ENCODE data around the gene SLC25A33. TPM values are rescaled to one million over a fixed set of nuclear protein-coding genes. Genes with fewer than 3 reads are reported as not detected.
A peak's percentile ranks its signal among the peaks of the same experiment; 100 is the strongest.
"Not testable (repeated sequence)": the region's sequence is repeated elsewhere in the genome, so short reads cannot be mapped to it uniquely, and the experiment has no call there.

Gene SLC25A33
- total RNA-seq, 2 donors from 2014 or later, result 7.2 to 8.8 TPM

DNA sequence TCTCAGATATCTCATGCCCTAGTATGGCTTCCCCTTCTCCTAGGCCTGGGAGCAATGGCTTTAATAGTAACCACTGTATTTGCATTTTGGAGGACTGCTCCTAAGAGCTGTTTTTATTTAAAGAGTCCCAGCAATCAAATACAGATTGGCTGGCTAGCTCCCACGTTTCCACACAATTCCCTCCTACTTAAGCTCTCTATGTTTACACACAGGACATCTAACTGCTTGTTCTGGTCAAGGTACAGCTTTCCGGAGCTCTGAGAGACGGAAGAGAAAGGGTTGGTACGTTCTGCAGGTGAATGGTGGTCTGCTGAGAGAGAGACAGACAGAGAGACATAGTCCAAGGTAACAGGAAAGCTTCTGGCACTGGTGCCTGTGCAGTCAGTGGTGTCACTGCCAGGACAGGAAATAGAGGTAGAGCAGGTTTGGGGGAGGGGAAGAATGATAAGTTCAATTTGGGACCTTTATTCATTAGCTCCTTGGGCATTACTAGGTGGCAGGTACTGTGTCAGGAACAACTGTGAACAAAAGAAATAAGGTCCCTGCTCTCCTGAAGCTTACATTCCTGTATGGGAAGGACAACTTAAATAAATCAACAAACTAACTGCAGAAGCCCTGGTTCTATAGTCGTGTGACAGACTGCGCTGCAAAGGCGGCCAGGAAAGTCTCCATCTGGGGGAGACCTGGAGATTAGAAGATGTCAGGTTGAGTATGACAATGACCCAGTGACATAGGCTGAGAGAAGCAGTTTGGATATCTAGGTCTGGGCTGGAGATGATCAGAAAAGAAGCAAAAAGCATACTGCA, 1.2 kb upstream of the SLC25A33 start:
- ATAC-seq (no peak), DNase-seq (no peak)
- intact Hi-C loops (cut with DNase I), result no loop called here

GRCh38 chr1:9538669-9539164, 548 bp upstream of the SLC25A33 start:
- intact Hi-C loops (cut with DNase I), result no loop called here
- no peak for DNase-seq
- no peak for ATAC-seq

GRCh38 chr1:9539829-9540550, 725 bp downstream of the SLC25A33 start:
- ATAC-seq (peak; percentile 61), DNase-seq (peak; percentile 66)
- intact Hi-C loops (cut with DNase I), result no loop called here

- intact Hi-C loops (cut with DNase I), result no loop called here
- DNase-seq, result no peak
- ATAC-seq, result no peak
These were observed 3.2 kb downstream of the SLC25A33 start for GRCh38 chr1:9542430-9542829.

DNA sequence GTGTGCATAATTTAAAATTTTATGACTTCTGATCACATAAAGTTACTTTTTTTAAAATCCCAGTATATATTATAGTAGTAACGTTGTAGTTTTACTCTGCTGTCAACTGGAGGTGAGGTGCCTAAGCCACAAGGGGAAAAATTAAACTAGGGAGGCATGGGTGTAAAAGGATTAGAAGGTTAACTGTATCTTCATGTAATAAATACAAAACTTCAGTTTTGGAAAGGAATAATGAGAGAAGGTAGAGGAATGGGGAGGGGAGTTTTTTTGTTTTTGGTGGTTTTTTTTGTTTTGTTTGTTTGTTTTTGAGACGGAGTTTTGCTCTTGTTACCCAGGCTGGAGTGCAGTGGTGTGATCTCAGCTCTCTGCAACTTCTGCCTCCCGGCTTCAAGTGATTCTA, 5.7 kb downstream of the SLC25A33 start:
- DNase-seq, result no peak
- ATAC-seq, result no peak
- intact Hi-C loops (cut with DNase I), result no loop called here

GRCh38 chr1:9549955-9550546, 10.8 kb downstream of the SLC25A33 start:
- ATAC-seq (no peak), DNase-seq (no peak)
- intact Hi-C loops (cut with DNase I), result no loop called here

DNA sequence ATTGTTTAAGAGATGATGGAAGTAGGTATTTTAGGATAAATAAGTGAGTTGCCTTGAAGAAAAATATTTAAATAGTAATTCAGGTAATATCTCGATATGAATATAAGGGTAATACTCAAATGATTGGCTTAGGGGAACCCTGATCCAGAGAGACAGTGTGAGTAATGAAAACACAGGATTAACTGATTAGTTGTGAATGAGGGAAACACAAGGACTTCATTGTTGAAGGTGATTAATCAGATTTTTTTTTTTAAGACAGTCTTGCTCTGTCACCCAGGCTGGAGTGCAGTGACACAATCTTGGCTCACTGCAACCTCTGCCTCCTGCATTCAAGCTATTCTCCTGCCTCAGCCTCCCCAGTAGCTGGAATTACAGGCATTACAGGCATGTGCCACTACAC, 12.7 kb downstream of the SLC25A33 start:
- DNase-seq, result no peak
- ATAC-seq, result no peak
- intact Hi-C loops (cut with DNase I), result no loop called here

- intact Hi-C loops (cut with DNase I), result no loop called here
- no peak for ATAC-seq
These were observed 14.5 kb downstream of the SLC25A33 start for GRCh38 chr1:9553736-9554144.

GRCh38 chr1:9555942-9556341, 16.7 kb downstream of the SLC25A33 start:
- peak in 1 of 2 donors; percentile 22 for ATAC-seq
- intact Hi-C loops (cut with DNase I), result no loop called here
- DNase-seq, result no peak

More at GRCh38 chr1:9553736-9554144, 14.5 kb downstream of the SLC25A33 start:
- no peak for DNase-seq

DNA sequence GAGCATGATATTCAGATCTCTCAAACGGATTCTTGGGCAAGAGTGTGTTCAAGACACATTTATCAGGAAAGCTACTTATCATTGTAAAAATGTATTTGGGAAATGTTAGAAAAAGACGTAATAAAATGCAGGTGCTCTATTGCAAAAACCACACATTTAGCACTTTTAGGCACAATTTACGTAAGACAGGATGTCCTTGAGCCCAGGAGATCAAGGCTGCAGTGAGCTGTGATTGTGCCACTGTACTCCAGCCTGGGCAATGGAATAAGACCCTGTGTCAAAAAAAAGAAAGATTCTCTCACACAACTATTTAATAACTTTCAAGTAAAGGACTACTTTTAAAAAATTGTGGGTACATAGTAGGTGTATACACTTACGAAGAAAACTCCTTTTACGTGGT, 18.4 kb downstream of the SLC25A33 start:
- no peak for ATAC-seq
- DNase-seq, result no peak
- intact Hi-C loops (cut with DNase I), result no loop called here

DNA sequence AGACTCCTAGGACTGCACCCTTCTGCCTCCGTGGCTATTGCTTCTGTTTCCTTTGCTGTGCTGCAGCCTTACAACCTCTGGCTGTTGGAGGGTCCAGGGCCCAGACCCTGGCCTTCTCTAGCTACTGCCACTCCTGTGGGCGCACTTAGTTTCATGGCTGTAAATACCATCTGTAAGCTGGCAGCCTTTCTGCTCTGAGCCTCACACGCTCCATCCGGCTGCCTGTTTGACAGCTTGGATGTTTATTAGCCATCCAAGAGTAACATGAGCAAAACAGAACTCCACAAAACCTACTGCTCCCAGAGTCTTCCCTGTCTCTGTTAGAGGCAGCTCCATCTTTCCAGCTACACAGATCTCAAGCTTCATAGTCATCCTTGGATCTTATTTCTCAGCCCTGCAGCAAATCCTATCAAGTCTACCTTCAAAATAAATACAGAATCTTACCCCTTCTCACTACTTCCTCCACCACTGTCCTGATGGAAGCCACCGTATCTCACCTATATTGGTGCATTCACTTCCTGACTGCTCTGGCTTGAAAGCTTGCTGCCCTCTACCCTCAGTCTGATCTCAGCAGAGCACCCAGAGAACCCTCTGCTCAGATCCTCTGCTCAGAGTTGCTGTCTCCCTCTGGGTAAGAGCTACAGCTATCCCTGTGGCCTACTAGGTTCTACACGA, 19.1 kb downstream of the SLC25A33 start:
- DNase-seq (no peak), ATAC-seq (no peak)
- intact Hi-C loops (cut with DNase I), result no loop called here

DNA sequence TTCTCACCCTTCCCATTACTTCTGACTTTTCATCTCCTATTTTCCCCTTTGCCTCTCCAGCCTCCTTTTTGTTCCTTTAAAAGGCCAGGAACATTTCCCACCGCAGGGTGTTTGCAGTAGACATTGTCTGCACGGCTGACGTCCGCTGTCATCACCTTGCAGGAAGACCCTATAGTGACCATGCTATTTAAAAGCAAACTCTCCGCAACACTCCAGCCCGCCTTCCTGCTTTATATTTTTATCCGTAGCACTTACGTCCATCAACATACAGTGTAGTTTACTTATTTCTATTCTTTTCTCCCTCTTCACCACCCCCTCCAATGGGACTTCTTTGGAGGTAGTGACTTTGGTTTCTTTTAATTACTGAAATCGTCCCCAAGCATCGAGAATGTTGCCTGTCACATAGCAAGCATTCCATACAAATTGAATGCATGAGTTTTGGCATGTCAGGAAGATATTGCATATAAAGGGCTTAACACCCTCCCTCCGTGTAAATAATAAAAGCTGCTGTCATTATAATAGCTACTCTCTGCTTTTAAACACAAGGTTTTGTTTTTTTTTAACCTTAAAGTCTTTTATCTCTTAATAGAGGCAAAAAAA, 19.8 kb downstream of the SLC25A33 start:
- ATAC-seq, result no peak
- no peak for DNase-seq
- intact Hi-C loops (cut with DNase I), result no loop called here

DNA sequence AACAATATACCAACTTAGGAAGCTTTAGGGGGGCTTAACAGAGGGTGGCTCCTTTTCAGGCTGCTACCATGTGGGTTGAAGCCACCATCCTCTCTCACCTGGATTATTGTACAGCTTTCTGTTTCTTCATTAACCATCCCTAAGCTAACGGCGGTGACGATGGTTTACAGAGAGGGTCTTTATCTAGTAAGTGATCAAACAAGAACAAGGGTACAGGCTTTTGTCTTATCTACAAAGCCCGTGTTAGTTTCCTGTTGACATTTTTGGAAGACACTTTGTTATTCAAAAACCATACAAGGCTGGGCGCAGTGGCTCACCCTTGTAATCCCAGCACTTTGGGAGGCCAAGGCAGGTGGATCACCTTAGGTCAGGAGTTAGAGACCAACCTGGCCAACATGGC, 20.4 kb downstream of the SLC25A33 start:
- no peak for DNase-seq
- no peak for ATAC-seq
- intact Hi-C loops (cut with DNase I), result no loop called here

DNA sequence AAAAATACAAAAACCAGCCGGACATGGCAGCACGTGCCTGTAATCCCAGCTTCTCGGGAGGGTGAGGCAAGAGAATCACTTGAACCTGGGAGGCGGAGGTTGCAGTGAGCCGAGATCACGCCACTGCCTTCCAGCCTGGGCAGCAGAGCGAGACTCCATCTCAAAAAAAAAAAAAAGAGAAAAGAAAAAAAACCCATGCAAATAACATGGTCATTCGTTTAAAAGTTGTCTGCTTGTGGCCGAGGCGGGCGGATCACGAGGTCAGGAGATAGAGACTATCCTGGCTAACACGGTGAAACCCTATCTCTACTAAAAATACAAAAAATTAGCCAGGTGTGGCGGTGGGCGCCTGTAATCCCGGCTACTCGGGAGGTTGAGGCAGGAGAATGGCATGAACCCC, 20.8 kb downstream of the SLC25A33 start:
- DNase-seq; intact Hi-C loops (cut with DNase I); ATAC-seq: not testable (repeated sequence)

DNA sequence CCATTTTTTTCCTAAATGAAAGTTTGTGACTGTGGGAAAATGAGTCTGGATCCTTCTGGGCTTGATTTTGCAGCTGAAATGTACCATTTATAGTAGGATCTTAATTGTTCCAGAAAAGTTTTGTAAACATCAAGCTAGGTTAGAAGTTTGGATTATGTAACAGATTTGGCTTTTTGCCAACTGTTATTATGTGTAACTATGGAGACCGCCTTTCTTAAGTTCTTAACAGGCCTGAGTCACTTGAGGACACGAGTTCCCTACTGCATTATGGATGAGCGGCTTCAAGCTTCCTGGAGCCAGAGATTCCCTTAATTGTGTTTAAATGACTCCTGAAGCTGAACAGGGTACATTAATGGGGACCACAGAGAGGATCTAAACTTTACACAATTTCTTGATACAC, 22.2 kb downstream of the SLC25A33 start:
- no peak for DNase-seq
- intact Hi-C loops (cut with DNase I), result no loop called here

GRCh38 chr1:9569267-9569666, 30.0 kb downstream of the SLC25A33 start:
- intact Hi-C loops (cut with DNase I), result no loop called here
- DNase-seq (no peak), ATAC-seq (no peak)

More for the DNA sequence above, 22.2 kb downstream of the SLC25A33 start:
- peak; percentile 89 to 93 for ATAC-seq

- DNase-seq, result not testable (repeated sequence)
- ATAC-seq, result peak in 1 of 2 donors; percentile 62
- intact Hi-C loops (cut with DNase I), result loop anchor here (5.0 to 10.0 kb wide), 2 partner anchors 74 to 296 kb away; no protein-coding TSS in a partner anchor
These were observed 31.7 kb downstream of the SLC25A33 start for GRCh38 chr1:9570886-9571529.

- ATAC-seq (peak; percentile 54), DNase-seq (no peak)
- intact Hi-C loops (cut with DNase I), result loop anchor here (2.0 to 10.0 kb wide), 3 partner anchors 76 to 299 kb away; no protein-coding TSS in a partner anchor
These were observed 34.5 kb downstream of the SLC25A33 start for GRCh38 chr1:9573723-9574122.

Data from left cardiac atrium (tissue), 4 donors.